D721Med (cell line): ENCODE results near the gene TANGO6.
"Not testable (repeated sequence)": the region's sequence is repeated elsewhere in the genome, so short reads cannot be mapped to it uniquely, and the experiment has no call there.

Experiments
- DNase-seq: peaks from one replicate; pipeline ENCODE4 v3.0.0; 2011; ENCODE audit warnings: low spot score; ENCODE audit not compliant: insufficient read length
- FAIRE-seq: peaks from 2 replicates; lab custom pipeline; 2011; peaks lifted over from hg19 to GRCh38; lab: Jason Lieb, UNC
- CTCF ChIP-seq: IDR thresholded peaks from 2 replicates; pipeline ENCODE4 v1.5.1; 2012; ENCODE audit warnings: mild to moderate bottlenecking, control low read depth; ENCODE audit not compliant: insufficient read depth; ENCODE audit errors: missing control alignments

The TANGO6 gene

GRCh38 chr16:69040144-69040909, 197.0 kb downstream of the TANGO6 start:
- TF ChIP-seq CTCF: no peak
- FAIRE-seq: no peak
- no peak for DNase-seq

GRCh38 chr16:69048328-69049120, 205.2 kb downstream of the TANGO6 start:
- FAIRE-seq (no peak), DNase-seq (no peak)
- no peak for TF ChIP-seq CTCF

- FAIRE-seq (no peak), DNase-seq (no peak)
- TF ChIP-seq CTCF: no peak
Measured at GRCh38 chr16:69049146-69049545, 205.8 kb downstream of the TANGO6 start.

- DNase-seq (no peak), FAIRE-seq (no peak)
- no peak for TF ChIP-seq CTCF
Measured at GRCh38 chr16:69049603-69050375, 206.5 kb downstream of the TANGO6 start.

- FAIRE-seq, DNase-seq: not testable (repeated sequence)
Measured at GRCh38 chr16:69051517-69051830, 208.1 kb downstream of the TANGO6 start.

GRCh38 chr16:69055008-69055407, 211.7 kb downstream of the TANGO6 start:
- no peak for FAIRE-seq
- no peak for TF ChIP-seq CTCF
- no peak for DNase-seq

- no peak for DNase-seq
- no peak for TF ChIP-seq CTCF
- no peak for FAIRE-seq
Measured at GRCh38 chr16:69055980-69056379, 212.6 kb downstream of the TANGO6 start.
